HG02973 (cell line): ENCODE data around the gene DOCK8.
A peak's percentile ranks its signal among the peaks of the same experiment; 100 is the strongest.
"Not testable (repeated sequence)": the region's sequence is repeated elsewhere in the genome, so short reads cannot be mapped to it uniquely, and the experiment has no call there.

Experiments
- ATAC-seq: cut with Tn5 transposase; IDR thresholded peaks from one replicate; pipeline ENCODE4 v1.9.1; 2021; ENCODE audit warnings: moderate library complexity; ENCODE audit not compliant: unreplicated experiment

The DOCK8 gene

DNA sequence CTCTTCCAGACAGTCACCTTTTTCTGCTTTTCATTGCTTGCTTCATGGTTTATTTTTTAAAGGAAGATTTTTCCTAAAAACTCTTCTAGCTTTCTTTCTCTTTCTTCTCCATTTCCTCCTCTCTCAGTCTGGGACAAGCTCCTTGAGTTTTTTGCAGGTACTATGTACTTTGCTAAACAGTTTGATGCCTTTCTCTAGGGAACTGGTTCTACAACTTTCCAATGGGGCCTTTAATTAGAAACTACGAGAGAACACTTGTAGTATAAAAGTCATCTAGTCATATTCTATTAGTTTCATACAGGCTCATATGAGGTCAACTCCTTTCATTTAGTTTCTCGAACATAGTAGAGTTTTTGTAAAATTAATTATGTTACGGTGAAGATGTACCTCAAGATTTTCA is 189.6 kb downstream of the DOCK8 start:
- no peak for ATAC-seq

DNA sequence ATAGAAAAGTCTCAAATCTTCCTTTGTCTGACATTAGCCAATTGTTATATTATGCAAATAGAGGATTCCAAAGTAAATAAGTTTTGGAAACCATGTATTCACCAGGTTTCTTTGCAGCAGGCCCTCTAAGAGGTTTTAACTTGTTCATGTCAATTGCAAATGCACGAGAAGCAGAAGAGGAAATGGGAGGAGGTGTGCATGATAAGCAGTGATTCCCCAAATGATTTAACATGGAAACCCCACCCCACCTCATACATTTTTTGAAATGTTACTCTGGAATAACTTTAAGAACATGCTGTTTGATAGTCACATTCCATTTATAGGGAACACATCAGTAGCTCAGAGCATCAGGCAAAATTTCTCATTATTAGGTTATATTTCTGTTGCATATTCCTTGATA is 190.7 kb downstream of the DOCK8 start:
- no peak for ATAC-seq

DNA sequence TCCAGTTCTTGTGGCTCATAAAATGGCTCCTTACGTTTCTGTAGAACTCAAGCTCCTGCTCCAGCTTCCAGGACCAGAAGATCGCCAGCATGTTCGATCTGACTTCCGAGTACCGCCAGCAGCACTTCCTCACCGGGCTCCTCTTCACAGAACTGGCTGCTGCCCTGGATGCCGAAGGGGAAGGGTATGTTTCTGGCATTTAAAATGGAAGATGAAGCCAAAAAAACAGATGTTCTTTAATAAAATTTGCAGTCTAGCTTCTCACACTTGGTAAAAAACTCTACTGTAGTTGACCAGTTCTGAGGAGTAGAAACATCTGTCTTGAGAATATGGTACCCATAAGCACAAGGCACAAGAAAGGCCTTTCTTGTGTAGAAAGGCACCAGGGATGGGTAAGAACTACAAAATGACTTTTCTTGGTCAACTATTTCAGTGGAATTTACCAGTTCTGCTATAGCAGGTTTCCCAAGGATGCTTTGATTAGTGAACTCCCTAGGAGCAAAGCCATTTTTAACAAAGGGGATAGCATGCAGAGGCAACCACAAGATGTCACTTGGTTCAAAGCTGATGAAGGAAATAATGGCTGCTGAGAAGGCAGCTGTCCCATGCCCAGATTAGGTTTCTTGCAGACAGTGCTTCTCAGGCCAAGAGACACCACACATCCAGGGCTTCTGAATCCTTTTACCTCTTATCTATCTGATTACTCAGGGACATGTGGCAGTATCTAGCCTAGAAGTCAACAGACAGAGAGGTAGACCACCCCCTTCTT is 192.4 kb downstream of the DOCK8 start:
- no peak for ATAC-seq

DNA sequence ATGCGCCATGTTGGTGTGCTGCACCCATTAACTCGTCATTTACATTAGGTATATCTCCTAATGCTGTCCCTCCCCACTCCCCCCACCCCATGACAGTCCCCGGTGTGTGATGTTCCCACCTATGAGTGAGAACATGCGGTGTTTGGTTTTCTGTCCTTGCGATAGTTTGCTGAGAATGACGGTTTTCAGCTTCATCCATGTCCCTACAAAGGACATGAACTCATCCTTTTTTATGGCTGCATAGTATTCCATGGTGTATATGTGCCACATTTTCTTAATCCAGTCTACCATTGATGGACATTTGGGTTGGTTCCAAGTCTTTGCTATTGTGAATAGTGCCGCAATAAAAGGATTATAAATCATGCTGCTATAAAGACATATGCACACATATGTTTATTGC is 195.0 kb downstream of the DOCK8 start:
- ATAC-seq = not testable (repeated sequence)

DNA sequence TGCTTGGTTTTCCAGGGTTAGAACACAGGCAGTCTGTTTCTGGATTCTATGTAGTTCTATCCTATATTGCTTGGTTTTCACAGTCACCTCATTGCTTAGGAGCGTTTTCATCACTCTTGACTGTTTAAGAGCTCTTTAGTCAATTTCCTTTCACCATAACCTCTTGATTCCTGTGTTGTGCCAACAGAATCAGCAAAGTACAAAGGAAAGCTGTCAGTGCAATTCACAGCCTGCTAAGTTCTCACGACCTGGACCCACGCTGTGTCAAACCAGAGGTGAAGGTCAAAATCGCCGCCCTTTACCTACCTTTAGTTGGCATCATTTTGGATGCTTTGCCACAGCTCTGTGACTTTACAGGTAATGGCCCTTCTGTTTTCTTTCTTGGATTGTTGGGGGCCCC is 199.9 kb downstream of the DOCK8 start:
- ATAC-seq = no peak

DNA sequence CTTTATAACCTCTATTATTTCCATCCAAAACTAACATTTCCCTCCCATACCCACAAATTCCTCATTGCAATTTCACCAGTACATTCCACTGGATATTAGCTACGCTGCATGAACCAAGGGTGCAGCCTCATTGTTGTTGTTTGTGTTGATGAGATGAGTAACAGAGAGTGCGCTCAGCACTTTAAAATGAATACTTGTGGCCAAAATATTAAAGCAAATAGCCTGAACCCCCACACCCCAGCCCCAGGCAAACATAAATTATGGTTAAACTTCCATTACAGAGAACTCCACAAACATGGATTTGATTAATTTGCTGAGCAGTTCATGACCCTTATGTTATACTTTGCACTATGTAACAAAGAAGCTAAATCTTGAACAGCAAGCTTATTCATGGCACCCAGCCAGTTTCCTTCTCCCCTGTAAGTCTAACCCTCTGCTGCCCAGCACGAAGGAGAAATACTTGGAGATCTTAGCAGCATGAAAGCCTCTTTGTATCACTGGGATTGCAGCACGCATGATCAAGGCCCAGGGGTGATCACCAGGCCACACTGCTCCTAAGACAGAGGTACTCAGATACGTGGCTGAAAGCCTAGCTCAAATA is 205.0 kb downstream of the DOCK8 start:
- ATAC-seq = no peak

DNA sequence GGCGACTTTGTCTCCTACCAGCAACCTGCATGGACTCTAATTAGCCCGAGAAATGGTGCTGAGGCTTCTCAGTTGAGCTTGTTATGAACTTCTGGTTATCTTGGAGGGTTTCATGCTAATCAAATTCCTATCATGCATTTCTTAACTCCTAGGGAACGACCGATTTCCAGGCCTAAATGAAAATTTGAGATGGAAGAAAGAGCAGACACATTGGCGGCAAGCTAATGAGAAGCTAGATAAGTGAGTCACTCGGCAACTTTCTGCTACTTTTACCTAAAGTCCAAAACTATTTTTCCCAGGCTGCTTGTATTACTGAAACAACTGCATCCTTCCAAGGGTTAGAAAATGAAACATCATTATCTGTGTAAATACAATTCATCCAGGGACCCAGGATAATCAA is 207.2 kb downstream of the DOCK8 start:
- ATAC-seq = no peak

DNA sequence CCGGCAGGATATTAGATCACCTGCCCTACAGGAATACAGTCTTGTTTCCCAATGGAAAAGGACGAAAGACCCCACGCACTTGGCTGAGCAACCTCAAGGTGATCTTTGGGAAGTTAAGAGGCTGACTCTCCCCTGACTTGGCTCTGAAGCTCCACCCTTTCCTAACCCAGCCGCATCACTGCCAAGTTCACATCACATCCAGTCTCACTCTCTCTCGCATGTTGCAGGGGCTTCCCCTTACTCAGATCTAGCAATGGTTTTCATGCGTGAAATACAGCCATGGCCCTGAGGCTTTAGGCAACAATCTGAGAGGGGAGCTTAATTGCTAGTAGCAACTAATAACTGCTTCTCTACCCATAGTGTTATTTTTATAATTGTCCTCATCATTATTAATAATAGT is 211.6 kb downstream of the DOCK8 start:
- ATAC-seq = no peak

DNA sequence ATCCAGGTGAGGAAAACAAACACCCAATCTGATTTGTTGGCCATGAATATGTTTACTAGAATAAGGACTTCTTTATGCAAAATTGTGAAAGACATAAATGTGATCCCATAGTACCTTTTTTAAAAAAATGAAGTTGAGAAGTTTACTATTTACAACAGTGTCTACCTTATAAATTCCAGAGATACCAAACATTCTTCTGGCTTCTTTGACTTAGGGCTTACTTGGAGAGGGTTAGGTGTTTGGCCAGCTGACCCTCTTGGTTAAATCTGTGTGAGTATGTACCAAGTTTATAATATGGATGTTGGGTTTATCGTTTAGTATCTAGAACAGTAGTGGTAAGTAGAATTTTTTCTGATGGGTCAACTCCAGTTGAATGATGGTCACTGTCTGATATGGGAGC is 212.3 kb downstream of the DOCK8 start:
- no peak for ATAC-seq

DNA sequence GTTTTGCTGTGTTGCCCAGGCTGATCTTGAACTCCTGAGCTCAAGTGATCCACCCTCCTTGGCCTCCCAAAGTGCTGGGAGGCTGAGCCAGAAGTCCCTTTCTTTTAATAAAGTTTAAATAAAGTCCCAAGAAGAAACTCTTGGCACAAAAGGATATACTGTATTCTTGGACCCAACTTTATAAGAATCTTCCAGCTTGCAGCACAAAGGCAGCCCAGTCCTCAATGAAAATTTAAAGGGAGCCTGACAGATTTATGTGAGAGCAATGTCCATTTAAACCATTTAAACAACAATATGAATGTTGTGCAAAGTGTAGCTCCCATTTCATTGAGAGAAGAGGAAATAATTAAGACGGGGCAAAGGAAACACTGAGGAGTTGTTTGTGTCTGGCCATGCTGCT is 217.0 kb downstream of the DOCK8 start:
- ATAC-seq = no peak

DNA sequence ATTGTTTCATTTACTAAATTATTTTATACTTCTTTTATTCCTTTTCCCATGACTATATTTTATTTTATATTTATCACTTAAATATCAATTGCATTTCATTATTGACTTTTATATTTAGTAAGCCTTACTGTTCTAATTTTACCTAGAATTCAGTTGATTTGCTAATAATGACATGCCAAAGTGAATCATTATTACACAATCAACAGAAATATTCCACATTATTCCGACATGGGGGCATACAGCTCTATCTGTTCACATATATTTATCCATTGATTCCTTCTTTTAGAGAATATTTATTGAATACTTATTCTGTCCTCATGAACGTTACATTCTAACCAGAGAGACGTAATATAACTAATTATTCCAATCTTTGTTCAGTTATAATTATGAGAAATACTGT is 221.8 kb downstream of the DOCK8 start:
- no peak for ATAC-seq

DNA sequence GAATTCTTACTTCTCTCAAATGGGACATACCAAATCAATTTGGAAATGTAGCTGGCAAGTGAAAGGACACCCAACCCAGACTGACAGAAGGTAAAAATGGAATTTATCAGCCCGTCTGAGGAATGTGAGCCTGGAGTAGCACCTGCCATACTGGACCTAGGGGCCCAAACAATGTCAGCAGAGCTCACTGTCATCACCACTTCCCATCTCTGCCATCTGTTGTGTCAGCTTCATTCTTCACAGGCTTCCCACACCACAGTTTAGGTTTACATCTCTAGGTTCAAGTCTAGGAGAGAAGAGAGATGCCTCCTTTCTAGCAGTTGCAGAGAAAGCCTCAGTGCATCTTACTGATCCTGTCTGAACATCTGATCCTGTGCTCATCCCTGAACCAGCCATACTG is 222.4 kb downstream of the DOCK8 start:
- ATAC-seq = no peak

DNA sequence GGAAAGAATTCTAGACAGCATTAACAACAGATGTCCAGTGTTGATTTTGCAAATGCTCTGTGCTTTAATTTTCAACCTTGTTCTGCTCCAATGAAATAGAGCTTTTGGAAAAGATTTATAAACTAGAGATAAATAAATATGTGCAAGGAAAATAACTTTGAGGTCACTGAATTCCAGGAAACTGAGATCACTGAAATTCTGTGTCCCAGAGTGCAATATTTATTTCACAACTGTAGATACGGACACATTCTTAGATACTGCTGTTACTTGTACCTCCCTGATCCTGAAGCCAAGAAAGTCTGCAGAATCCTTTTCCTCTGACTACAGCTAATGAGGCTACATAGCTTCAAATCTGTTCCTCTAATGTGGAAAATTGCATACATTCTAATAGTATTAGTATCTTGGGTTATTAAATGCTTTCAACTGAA is 222.9 kb downstream of the DOCK8 start:
- ATAC-seq = no peak

DNA sequence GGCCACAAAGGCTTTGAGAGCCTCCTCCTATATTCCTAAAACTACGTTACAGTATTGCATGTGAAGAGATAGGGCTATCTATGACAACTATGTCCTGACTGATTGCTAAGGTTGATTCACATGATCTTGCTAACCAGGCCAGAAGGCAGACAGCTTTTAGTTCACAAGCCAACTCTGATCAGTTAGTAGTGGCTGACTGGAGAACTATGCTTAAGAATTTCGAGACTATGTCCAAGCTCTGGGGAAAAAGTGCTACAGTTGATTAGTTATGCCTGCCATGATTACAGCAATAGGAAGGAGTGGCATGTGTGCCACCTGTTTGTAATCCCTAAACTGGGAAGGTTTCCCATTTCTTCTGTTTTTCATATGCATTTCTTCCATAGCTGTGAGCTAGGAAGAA is 223.4 kb downstream of the DOCK8 start:
- no peak for ATAC-seq

DNA sequence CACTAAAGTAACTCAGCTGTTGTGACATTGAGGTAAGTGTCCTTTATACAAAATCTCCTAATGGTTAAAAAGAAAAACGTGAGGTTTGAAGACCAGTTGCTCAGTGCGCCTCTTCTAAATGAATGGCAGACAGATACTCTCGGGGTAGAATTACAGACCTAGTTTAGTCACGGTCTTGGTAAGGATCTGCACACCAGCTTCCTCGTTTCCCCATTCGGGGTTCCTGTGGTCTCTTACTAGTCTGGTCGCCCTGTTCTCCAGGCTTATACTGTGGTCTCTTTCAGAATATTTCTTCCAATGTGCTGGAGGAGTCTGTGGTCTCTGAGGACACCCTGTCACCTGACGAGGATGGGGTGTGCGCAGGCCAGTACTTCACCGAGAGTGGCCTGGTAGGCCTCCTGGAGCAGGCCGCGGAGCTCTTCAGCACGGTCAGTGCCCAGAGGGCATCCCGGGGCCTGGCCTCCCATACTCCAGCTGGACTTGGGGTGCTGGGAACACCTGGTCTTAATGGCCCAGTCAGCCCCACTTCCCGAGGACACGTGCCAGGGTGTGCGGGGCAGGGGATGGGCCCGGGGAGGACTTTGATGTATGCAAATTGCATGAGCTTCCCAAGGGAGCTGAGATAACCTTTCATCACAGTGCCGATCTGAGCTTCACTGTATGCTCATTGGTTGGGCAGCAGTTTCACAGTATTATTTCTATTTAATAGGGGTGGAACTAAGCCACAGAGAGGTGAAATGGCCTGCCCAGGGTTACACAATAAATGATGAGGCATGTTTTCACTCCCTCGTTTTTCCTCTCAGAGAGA is 224.5 kb downstream of the DOCK8 start:
- ATAC-seq = no peak

DNA sequence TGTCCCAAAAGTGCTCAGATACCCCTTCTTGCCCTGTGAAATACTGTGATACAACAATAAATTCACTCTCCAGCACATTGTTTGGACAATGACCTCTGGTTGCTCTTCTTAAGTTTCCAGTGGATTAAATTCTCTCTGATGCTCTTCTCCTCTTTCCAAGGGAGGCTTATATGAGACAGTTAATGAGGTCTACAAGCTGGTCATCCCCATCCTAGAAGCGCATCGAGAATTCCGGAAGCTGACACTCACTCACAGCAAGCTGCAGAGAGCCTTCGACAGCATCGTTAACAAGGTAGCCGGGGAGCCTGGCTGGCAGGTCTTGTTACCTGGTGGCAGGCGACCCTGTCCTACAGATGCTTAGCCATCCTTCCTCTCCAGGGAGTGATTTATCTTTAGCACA is 226.5 kb downstream of the DOCK8 start:
- no peak for ATAC-seq

DNA sequence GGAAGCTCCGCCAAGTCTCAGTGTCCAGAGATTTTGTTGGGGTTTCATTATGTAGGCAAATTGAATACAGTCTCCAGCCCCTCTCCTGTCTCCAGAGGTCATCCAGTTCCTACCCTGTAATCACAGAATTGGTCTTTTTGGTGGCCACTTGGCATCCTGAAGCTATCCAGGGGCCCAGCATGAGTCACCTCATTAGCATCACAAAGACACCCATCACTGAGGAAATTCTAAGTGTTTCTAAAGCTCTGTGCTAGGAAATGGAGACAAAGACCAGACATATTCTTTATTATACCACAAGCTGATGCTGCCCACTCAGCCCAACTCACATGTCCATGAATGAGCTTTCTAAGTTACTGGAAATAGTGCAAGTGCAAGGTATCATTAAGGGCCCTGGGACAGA is 229.9 kb downstream of the DOCK8 start:
- no peak for ATAC-seq

DNA sequence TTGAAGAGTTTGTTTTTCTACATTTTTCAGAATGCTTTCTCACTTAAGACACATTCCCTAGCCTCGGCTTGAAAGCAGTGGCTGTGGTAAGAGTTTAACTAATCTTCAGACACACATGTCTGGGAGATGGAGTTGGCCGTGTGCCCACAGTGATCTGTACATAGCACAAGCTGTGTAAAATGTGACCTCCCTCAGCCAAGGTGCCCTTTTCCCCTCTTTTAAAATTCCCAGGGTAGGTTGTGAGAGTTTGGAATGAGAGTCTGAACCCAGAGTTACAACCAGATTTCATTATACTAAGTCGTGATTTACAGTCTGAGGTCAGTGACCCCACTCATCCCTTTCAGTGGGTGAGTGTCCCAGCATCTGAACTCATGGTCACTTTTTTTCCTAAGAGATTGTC is 230.4 kb downstream of the DOCK8 start:
- ATAC-seq = no peak

DNA sequence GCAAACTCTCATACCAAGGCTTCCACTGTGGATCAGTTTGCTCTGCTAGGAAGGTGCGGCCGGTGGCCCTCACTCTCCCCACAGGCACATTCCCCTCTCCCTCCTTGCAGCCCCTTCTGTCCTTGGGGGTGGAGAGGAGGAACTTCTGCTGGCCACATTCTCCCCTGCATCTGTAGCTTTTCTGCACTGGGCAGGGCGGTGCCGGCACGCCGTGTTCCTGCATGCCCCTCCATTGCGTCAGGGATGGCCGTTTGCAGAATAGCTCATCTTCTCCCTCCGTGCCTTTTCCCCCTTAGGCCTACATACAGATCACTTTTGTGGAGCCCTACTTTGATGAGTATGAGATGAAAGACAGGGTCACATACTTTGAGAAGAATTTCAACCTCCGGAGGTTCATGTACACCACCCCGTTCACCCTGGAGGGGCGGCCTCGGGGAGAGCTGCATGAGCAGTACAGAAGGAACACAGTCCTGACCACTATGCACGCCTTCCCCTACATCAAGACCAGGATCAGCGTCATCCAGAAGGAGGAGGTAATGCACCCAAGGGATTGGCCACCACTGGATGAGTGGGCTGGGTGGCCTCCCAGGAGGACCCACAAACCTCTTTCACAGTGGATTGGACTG is 231.5 kb downstream of the DOCK8 start:
- no peak for ATAC-seq

DNA sequence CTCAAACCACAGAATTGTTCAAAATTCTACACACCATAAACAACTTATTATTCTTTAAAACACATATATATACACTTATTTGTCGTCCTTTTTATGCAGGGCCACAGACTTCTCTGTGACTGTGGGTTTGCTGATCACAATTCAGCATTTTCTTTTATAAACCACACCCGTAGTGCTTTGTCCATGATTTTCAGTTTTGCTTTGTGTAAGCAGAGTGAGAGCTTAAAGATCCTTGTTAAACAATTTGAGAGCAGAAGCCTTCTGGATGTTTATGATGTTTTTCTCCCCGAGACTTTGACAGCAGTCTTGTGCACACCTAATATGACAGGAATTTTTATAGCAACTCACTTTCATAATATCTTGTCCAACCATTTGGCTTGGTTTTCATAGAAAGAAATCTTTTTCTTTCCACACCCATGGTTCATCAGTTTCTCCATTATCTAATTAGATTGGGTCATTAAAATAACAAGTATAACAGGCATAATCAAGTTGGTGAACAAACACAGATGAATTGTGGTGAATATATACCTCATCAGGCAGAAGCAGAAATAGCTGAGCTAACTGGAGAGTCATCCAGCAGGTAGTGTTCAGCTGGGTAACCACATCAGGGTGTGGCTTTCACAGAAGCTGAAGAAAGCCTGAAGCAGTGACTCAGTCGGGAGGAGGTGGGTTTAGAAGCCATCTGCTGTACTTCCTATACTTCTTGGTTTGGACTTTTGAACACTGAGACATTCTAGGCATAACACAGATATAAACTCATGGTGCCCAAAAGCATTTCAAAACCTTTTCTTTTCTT is 232.8 kb downstream of the DOCK8 start:
- peak; percentile 67 for ATAC-seq

DNA sequence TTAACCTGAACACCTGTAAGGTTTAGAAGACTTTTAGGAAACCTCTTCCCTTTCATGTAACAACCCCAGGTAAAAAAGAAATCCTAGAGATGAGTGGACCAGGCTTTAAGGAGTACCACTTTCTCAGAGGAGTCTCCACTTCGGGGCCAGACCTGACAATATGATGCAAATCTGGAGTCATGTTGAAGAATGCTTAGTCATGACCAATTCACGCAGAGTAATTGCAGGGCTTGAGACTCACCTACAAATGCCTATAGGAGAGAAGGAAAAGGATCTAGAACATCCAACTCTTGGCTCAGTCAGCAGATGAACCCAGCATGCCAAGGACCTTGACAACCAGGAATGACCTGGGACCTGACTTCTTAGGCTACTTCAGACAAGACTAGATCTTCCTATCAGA is 235.4 kb downstream of the DOCK8 start:
- no peak for ATAC-seq
